ENCODE measurements around the gene ARMC10. TPM values are rescaled to one million over a fixed set of nuclear protein-coding genes. Genes with fewer than 3 reads are reported as not detected.

The ARMC10 gene
- total RNA-seq, 2 experiments from 2014 or later = 24.3 to 33.4 TPM

DNA sequence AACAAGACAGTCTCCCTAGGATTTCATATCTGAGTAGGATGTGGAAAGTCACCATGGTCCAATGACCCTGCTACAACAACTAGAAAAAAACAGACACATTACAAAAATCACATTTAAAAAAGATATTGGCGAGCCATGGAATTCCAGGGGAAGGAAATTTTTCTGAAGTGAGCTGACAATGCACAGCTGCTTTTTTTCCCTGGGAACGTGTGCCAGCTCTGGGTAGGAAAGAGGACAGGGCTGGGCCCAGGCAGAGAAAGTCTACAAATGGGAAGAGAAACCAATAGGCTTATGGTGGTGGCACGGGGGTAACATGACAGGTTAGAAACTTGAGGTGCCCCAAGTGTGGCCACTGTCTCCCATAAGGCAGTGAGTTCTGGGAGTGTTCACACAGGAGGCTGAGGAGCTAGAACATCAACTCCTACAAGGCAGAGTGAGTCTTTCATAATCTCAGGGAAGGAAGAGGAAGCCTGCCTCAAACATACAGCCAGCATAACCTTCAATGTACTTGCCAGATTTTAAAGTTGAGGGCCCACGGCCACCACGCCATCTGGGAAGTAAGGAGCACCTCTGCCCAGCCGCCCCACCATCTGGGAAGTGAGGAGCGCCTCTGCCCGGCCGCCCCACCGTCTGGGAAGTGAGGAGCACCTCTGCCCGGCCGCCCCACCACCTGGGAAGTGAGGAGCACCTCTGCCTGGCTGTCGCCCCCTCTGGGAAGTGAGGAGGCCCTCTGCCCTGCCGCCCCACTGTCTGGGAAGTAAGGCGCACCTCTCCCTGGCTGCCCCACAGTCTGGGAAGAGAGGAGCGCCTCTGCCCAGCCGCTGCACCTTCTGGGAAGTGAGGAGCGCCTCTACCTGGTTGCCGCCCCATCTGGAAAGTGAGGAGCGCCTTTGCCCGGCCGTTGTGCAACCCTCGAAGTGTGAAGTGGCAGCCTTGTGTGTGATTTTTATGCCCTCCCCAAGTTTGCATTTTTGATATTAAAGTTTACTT, 6.2 kb upstream of the ARMC10 start:
- no peaks in the 10 kb centered on the region for H3K9me3 ChIP-seq (ENCODE audit: low read length)
- no peak for TF ChIP-seq EZH2phosphoT487 (IDR thresholded peaks at IDR 0.05; ENCODE audit: borderline replicate concordance, low read depth, low read length)
- TF ChIP-seq, protein P1, sequence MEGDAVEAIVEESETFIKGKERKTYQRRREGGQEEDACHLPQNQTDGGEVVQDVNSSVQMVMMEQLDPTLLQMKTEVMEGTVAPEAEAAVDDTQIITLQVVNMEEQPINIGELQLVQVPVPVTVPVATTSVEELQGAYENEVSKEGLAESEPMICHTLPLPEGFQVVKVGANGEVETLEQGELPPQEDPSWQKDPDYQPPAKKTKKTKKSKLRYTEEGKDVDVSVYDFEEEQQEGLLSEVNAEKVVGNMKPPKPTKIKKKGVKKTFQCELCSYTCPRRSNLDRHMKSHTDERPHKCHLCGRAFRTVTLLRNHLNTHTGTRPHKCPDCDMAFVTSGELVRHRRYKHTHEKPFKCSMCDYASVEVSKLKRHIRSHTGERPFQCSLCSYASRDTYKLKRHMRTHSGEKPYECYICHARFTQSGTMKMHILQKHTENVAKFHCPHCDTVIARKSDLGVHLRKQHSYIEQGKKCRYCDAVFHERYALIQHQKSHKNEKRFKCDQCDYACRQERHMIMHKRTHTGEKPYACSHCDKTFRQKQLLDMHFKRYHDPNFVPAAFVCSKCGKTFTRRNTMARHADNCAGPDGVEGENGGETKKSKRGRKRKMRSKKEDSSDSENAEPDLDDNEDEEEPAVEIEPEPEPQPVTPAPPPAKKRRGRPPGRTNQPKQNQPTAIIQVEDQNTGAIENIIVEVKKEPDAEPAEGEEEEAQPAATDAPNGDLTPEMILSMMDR (conservative IDR thresholded peaks at IDR 0.05; ENCODE audit: low read length) = no peak
- H3K4me1 ChIP-seq (ENCODE audit: insufficient read depth, low read length, poor library complexity, severe bottlenecking) = no peaks in the 10 kb centered on the region
- no peak overlapping the region for H2AFZ ChIP-seq (ENCODE audit: low read length)
- intact Hi-C loops (cut with micrococcal nuclease; ENCODE audit: unreplicated experiment) = no loop called here
- DNase-seq (ENCODE audit: low spot score) = no peak
- H3K79me2 ChIP-seq (ENCODE audit: insufficient read depth, low read depth, low read length) = no peaks in the 10 kb centered on the region
- no peak overlapping the region for H3K4me3 ChIP-seq (ENCODE audit: low read depth, low read length, poor library complexity, severe bottlenecking)
- H3K36me3 ChIP-seq (ENCODE audit: insufficient read depth, low read length) = no peaks in the 10 kb centered on the region
- no TSS peak for BruUV-seq (replicated peaks)
- H3K9me2 ChIP-seq (ENCODE audit: insufficient read depth, low read length) = no peaks in the 10 kb centered on the region
- H3K4me2 ChIP-seq (ENCODE audit: low read length) = no peak overlapping the region
- no peak overlapping the region for H3K27ac ChIP-seq (ENCODE audit: low read depth, low read length, poor library complexity, severe bottlenecking)
- H4K20me1 ChIP-seq (ENCODE audit: insufficient read depth, low read length) = no peaks in the 10 kb centered on the region
- ChIA-PET CTCF (ENCODE audit: unreplicated experiment) (no interaction called here), POLR2A (no interaction called here)

DNA sequence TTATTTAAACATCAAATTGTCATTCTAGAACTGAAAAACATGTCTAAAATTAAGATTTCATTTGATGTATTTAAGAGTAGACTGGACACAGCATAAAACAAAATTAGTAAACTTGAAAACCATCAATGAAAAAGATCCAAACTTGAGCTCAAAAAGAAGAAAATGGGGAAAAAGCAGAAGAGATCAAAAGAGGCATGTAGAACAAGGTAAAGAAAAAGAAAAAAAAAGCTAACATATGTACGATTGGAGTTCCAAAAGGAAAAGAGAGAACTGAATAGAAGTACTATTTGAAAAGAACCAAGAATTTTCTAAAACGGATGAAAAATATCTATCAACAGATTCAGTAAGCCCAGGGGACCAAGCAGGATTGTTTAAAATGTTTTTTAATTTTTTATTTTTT, 3.9 kb upstream of the ARMC10 start:
- CTCF ChIA-PET (ENCODE audit: unreplicated experiment) = no interaction called here
- Histone ChIP-seq H3K79me2 (ENCODE audit: insufficient read depth, low read depth, low read length) (peaks cover 7% of the 10 kb centered on the region), H4K20me1 (ENCODE audit: insufficient read depth, low read length) (no peaks in the 10 kb centered on the region), H3K9me2 (ENCODE audit: insufficient read depth, low read length) (no peaks in the 10 kb centered on the region), H3K9me3 (ENCODE audit: low read length) (no peaks in the 10 kb centered on the region), H3K36me3 (ENCODE audit: insufficient read depth, low read length) (no peaks in the 10 kb centered on the region), H3K4me1 (ENCODE audit: insufficient read depth, low read length, poor library complexity, severe bottlenecking) (peaks cover 7% of the 10 kb centered on the region), H3K4me3 (ENCODE audit: low read depth, low read length, poor library complexity, severe bottlenecking) (no peak overlapping the region), H2AFZ (ENCODE audit: low read length) (no peak overlapping the region), H3K4me2 (ENCODE audit: low read length) (no peak overlapping the region), H3K27ac (ENCODE audit: low read depth, low read length, poor library complexity, severe bottlenecking) (no peak overlapping the region)
- DNase-seq (ENCODE audit: low spot score) = no peak
- intact Hi-C loops (cut with micrococcal nuclease; ENCODE audit: unreplicated experiment) = no loop called here
- POLR2A ChIA-PET = interaction anchor here (0.6 to 1.1 kb wide), 3 partner anchors 21 to 251 kb away, joined by 3 to 4 read pairs (median 3); partner anchors contain the start of gene NAPEPLD
- no peak for TF ChIP-seq EZH2phosphoT487 (IDR thresholded peaks at IDR 0.05; ENCODE audit: borderline replicate concordance, low read depth, low read length)
- TF ChIP-seq, protein P1 (conservative IDR thresholded peaks at IDR 0.05; ENCODE audit: low read length) = no peak
- BruUV-seq (replicated peaks) = no TSS peak
